ENCODE measurements around the gene KCNK18.

- TF ChIP-seq, protein P1, sequence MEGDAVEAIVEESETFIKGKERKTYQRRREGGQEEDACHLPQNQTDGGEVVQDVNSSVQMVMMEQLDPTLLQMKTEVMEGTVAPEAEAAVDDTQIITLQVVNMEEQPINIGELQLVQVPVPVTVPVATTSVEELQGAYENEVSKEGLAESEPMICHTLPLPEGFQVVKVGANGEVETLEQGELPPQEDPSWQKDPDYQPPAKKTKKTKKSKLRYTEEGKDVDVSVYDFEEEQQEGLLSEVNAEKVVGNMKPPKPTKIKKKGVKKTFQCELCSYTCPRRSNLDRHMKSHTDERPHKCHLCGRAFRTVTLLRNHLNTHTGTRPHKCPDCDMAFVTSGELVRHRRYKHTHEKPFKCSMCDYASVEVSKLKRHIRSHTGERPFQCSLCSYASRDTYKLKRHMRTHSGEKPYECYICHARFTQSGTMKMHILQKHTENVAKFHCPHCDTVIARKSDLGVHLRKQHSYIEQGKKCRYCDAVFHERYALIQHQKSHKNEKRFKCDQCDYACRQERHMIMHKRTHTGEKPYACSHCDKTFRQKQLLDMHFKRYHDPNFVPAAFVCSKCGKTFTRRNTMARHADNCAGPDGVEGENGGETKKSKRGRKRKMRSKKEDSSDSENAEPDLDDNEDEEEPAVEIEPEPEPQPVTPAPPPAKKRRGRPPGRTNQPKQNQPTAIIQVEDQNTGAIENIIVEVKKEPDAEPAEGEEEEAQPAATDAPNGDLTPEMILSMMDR (IDR thresholded peaks at IDR 0.05), result no peak
- no peak for TF ChIP-seq EZH2 (IDR thresholded peaks at IDR 0.05)
- TF ChIP-seq EZH2phosphoT487 (IDR thresholded peaks at IDR 0.05), result no peak
Observed at GRCh38 chr10:117184821-117185220, 12.5 kb upstream of the KCNK18 start.

Data from neural progenitor cell (in vitro differentiated cells).